GM21367 (cell line): ENCODE data around the gene SYNJ1.

Source experiments
- ATAC-seq: cut with Tn5 transposase; IDR thresholded peaks from one replicate; pipeline ENCODE4 v1.9.1; 2021; ENCODE audit not compliant: unreplicated experiment

The SYNJ1 gene

GRCh38 chr21:32584472-32584871, 143.3 kb downstream of the SYNJ1 start:
- ATAC-seq, result no peak

- ATAC-seq, result no peak
Measured at GRCh38 chr21:32581732-32582131, 146.1 kb downstream of the SYNJ1 start.

- ATAC-seq, result no peak
Measured at GRCh38 chr21:32580949-32581348, 146.9 kb downstream of the SYNJ1 start.
